ENCODE measurements around the gene GP1BB. TPM values are rescaled to one million over a fixed set of nuclear protein-coding genes. Genes with fewer than 3 reads are reported as not detected.
A peak's percentile ranks its signal among the peaks of the same experiment; 100 is the strongest.
"Not testable (repeated sequence)": the region's sequence is repeated elsewhere in the genome, so short reads cannot be mapped to it uniquely, and the experiment has no call there.

Gene GP1BB
- total RNA-seq, 1 experiment from 2014 or later = 3.6 TPM

GRCh38 chr22:19676437-19676836 lies 46.9 kb upstream of the GP1BB start:
- CTCF ChIA-PET; POLR2A ChIA-PET; H3K9me3 ChIP-seq (ENCODE audit: control insufficient read depth, insufficient read depth, low read depth, low read length); H3K27me3 ChIP-seq (ENCODE audit: control insufficient read depth, insufficient read depth, low read length); ATAC-seq; H3K4me3 ChIP-seq (ENCODE audit: low read depth in 2 of 2, low read length in 2 of 2); intact Hi-C loops (cut with micrococcal nuclease; ENCODE audit: unreplicated experiment); H3K27ac ChIP-seq (ENCODE audit: low read length); H3K36me3 ChIP-seq (ENCODE audit: control insufficient read depth, insufficient read depth, low read length); BruUV-seq (replicated peaks); DNase-seq (ENCODE audit: low read depth, low spot score); in situ Hi-C loops (cut with HindIII; ENCODE audit: low pct_unique_long_range_greater_than_20kb, low sequenced_read_pairs); H3K4me1 ChIP-seq (ENCODE audit: control insufficient read depth, insufficient read depth, low read length): not testable (repeated sequence)

GRCh38 chr22:19678949-19679521 lies 44.3 kb upstream of the GP1BB start:
- no peaks in the 10 kb centered on the region for H3K4me1 ChIP-seq (ENCODE audit: control insufficient read depth, insufficient read depth, low read length)
- no peaks in the 10 kb centered on the region for H3K36me3 ChIP-seq (ENCODE audit: control insufficient read depth, insufficient read depth, low read length)
- no peak overlapping the region for H3K4me3 ChIP-seq (ENCODE audit: low read depth in 2 of 2, low read length in 2 of 2)
- BruUV-seq (replicated peaks) = no TSS peak
- H3K9me3 ChIP-seq (ENCODE audit: control insufficient read depth, insufficient read depth, low read depth, low read length) = peaks cover 2% of the 10 kb centered on the region; the same call in 1 of the 2 replicates
- intact Hi-C loops (cut with micrococcal nuclease; ENCODE audit: unreplicated experiment) = no loop called here
- ChIA-PET POLR2A (no interaction called here), CTCF (no interaction called here)
- in situ Hi-C loops (cut with HindIII; ENCODE audit: low pct_unique_long_range_greater_than_20kb, low sequenced_read_pairs) = no loop called here
- DNase-seq (ENCODE audit: low read depth, low spot score) (no peak), ATAC-seq (peak; percentile 38; the same call in 1 of the 2 replicates)
- TF ChIP-seq TCF7L2 (IDR thresholded peaks at IDR 0.05; ENCODE audit: low read depth, low read length) (no peak), POLR2AphosphoS5 (IDR thresholded peaks at IDR 0.05; ENCODE audit: low read depth, low read length) (no peak), SIN3A (IDR thresholded peaks at IDR 0.05; ENCODE audit: borderline replicate concordance, insufficient read depth, low read depth, low read length) (no peak), REST (IDR thresholded peaks at IDR 0.05; ENCODE audit: insufficient read depth in 1 of 2, low read depth in 2 of 2, low read length in 1 of 2) (no peak)
- TF ChIP-seq, protein P1, sequence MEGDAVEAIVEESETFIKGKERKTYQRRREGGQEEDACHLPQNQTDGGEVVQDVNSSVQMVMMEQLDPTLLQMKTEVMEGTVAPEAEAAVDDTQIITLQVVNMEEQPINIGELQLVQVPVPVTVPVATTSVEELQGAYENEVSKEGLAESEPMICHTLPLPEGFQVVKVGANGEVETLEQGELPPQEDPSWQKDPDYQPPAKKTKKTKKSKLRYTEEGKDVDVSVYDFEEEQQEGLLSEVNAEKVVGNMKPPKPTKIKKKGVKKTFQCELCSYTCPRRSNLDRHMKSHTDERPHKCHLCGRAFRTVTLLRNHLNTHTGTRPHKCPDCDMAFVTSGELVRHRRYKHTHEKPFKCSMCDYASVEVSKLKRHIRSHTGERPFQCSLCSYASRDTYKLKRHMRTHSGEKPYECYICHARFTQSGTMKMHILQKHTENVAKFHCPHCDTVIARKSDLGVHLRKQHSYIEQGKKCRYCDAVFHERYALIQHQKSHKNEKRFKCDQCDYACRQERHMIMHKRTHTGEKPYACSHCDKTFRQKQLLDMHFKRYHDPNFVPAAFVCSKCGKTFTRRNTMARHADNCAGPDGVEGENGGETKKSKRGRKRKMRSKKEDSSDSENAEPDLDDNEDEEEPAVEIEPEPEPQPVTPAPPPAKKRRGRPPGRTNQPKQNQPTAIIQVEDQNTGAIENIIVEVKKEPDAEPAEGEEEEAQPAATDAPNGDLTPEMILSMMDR (IDR thresholded peaks at IDR 0.05) = no peak
- no peaks in the 10 kb centered on the region for H3K27me3 ChIP-seq (ENCODE audit: control insufficient read depth, insufficient read depth, low read length)
- no peak overlapping the region for H3K27ac ChIP-seq (ENCODE audit: low read length)

- ChIA-PET POLR2A (no interaction called here), CTCF (interaction anchor here (1.3 kb wide), 1 partner anchor 12 kb away, joined by 5 read pairs; no protein-coding TSS in a partner anchor)
- intact Hi-C loops (cut with micrococcal nuclease; ENCODE audit: unreplicated experiment) (no loop called here), in situ Hi-C loops (cut with HindIII; ENCODE audit: low pct_unique_long_range_greater_than_20kb, low sequenced_read_pairs) (no loop called here)
- Histone ChIP-seq H3K9me3 (ENCODE audit: control insufficient read depth, insufficient read depth, low read depth, low read length) (peaks cover 2% of the 10 kb centered on the region; the same call in 1 of the 2 replicates), H3K36me3 (ENCODE audit: control insufficient read depth, insufficient read depth, low read length) (no peaks in the 10 kb centered on the region), H3K27me3 (ENCODE audit: control insufficient read depth, insufficient read depth, low read length) (no peaks in the 10 kb centered on the region), H3K27ac (ENCODE audit: low read length) (no peak overlapping the region), H3K4me3 (ENCODE audit: low read depth in 2 of 2, low read length in 2 of 2) (no peak overlapping the region), H3K4me1 (ENCODE audit: control insufficient read depth, insufficient read depth, low read length) (no peaks in the 10 kb centered on the region)
- ATAC-seq (peak; percentile 86), DNase-seq (ENCODE audit: low read depth, low spot score) (no peak)
- TF ChIP-seq TCF7L2 (IDR thresholded peaks at IDR 0.05; ENCODE audit: low read depth, low read length) = no peak
- TF ChIP-seq, protein P1 (IDR thresholded peaks at IDR 0.05) = peak; percentile 84
- TF ChIP-seq POLR2AphosphoS5 (IDR thresholded peaks at IDR 0.05; ENCODE audit: low read depth, low read length) = no peak
- TF ChIP-seq SIN3A (IDR thresholded peaks at IDR 0.05; ENCODE audit: borderline replicate concordance, insufficient read depth, low read depth, low read length) = no peak
- no peak for TF ChIP-seq REST (IDR thresholded peaks at IDR 0.05; ENCODE audit: insufficient read depth in 1 of 2, low read depth in 2 of 2, low read length in 1 of 2)
- BruUV-seq (replicated peaks) = no TSS peak
Observed at GRCh38 chr22:19679522-19680101, 43.7 kb upstream of the GP1BB start.
